HepG2 (cell line): Measurements from ENCODE around the gene SLC25A33.

Experiments
- CHD2 ChIP-seq: IDR thresholded peaks from 2 replicates; pipeline ENCODE4 v1.6.1; 2011; ENCODE audit warnings: low read depth, low read length, improper control_type of control experiment
- ESRRA ChIP-seq: sonication (generic); formaldehyde crosslinking; IDR thresholded peaks from 2 replicates; pipeline ENCODE4 v1.5.1; 2020; ENCODE audit warnings: mild to moderate bottlenecking, low read depth, missing genetic modification reagents
- HOXD1 ChIP-seq: sonication (generic); formaldehyde crosslinking; IDR thresholded peaks from 2 replicates; pipeline ENCODE4 v1.5.0; 2020; ENCODE audit warnings: missing genetic modification reagents
- MXD4 ChIP-seq: IDR thresholded peaks from 2 replicates; pipeline ENCODE4 v1.6.1; 2016; ENCODE audit warnings: mild to moderate bottlenecking, missing biosample characterization, missing genetic modification reagents
- SKI ChIP-seq: fragments of 450-650 bp; IDR thresholded peaks from one replicate; pipeline ENCODE4 v1.6.1; 2018; ENCODE audit warnings: mild to moderate bottlenecking; ENCODE audit not compliant: partially characterized antibody
- TBL1XR1 ChIP-seq: fragments of 150-350 bp; IDR thresholded peaks from 2 replicates; pipeline ENCODE4 v1.6.1; 2014; ENCODE audit warnings: borderline replicate concordance, low read length; ENCODE audit not compliant: partially characterized antibody
- TF ChIP-seq, protein P1 (sequence below): sonication (generic); formaldehyde crosslinking; IDR thresholded peaks from 2 replicates; pipeline ENCODE4 v1.4.0; 2020; ENCODE audit warnings: missing genetic modification reagents
- TF ChIP-seq, protein P2 (sequence below): sonication (generic); formaldehyde crosslinking; conservative IDR thresholded peaks from 2 replicates; pipeline ENCODE4 v1.4.0; 2020; ENCODE audit warnings: missing genetic modification reagents
- TF ChIP-seq, protein P3 (sequence below): sonication (generic); formaldehyde crosslinking; IDR thresholded peaks from 2 replicates; pipeline ENCODE4 v1.4.0; 2020; ENCODE audit warnings: missing genetic modification reagents

GRCh38 chr1:9561429-9561828 lies 22.2 kb downstream of the SLC25A33 start:
- TF ChIP-seq ESRRA = no peak
- TF ChIP-seq, protein P1, sequence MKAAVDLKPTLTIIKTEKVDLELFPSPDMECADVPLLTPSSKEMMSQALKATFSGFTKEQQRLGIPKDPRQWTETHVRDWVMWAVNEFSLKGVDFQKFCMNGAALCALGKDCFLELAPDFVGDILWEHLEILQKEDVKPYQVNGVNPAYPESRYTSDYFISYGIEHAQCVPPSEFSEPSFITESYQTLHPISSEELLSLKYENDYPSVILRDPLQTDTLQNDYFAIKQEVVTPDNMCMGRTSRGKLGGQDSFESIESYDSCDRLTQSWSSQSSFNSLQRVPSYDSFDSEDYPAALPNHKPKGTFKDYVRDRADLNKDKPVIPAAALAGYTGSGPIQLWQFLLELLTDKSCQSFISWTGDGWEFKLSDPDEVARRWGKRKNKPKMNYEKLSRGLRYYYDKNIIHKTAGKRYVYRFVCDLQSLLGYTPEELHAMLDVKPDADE (CRISPR knock-in tag) = no peak
- TF ChIP-seq, protein P2, sequence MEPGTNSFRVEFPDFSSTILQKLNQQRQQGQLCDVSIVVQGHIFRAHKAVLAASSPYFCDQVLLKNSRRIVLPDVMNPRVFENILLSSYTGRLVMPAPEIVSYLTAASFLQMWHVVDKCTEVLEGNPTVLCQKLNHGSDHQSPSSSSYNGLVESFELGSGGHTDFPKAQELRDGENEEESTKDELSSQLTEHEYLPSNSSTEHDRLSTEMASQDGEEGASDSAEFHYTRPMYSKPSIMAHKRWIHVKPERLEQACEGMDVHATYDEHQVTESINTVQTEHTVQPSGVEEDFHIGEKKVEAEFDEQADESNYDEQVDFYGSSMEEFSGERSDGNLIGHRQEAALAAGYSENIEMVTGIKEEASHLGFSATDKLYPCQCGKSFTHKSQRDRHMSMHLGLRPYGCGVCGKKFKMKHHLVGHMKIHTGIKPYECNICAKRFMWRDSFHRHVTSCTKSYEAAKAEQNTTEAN (CRISPR knock-in tag) = no peak
- TF ChIP-seq MXD4 (CRISPR knock-in tag) = no peak
- TF ChIP-seq, protein P3, sequence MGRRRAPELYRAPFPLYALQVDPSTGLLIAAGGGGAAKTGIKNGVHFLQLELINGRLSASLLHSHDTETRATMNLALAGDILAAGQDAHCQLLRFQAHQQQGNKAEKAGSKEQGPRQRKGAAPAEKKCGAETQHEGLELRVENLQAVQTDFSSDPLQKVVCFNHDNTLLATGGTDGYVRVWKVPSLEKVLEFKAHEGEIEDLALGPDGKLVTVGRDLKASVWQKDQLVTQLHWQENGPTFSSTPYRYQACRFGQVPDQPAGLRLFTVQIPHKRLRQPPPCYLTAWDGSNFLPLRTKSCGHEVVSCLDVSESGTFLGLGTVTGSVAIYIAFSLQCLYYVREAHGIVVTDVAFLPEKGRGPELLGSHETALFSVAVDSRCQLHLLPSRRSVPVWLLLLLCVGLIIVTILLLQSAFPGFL = no peak
- TF ChIP-seq HOXD1 = no peak
- TF ChIP-seq SKI = no peak
- TF ChIP-seq CHD2 = no peak
- TF ChIP-seq TBL1XR1 = no peak
